Prostate gland (tissue), 2 donors: ENCODE measurements around the gene PPP1CB. TPM values are rescaled to one million over a fixed set of nuclear protein-coding genes. Genes with fewer than 3 reads are reported as not detected.
A peak's percentile ranks its signal among the peaks of the same experiment; 100 is the strongest.

ENCODE experiments used
- DNase-seq: peaks from one replicate; pipeline ENCODE4 v3.0.0-alpha.2; 2019; ENCODE audit warnings: low spot score
- H3K27ac ChIP-seq, 2 donors: fragments of 200-600 bp; sonication (generic); 2 replicates each; pipeline ENCODE4 v1.5.1; 2017 to 2019
- H3K27me3 ChIP-seq: fragments of 200-600 bp; sonication (generic); replicated peaks from 2 replicates; pipeline ENCODE4 v1.5.1; 2019; ENCODE audit not compliant: insufficient read depth
- H3K36me3 ChIP-seq, 2 donors: fragments of 200-600 bp; sonication (generic); 1 replicate in 1 of 2; 2 replicates in 1 of 2; pipeline versions ENCODE4 v1.5.1 to v1.8.1; 2017 to 2019
- H3K4me1 ChIP-seq: fragments of 200-600 bp; sonication (generic); replicated peaks from 2 replicates; pipeline ENCODE4 v1.5.1; 2019
- H3K4me3 ChIP-seq, 2 donors: fragments of 200-600 bp; sonication (generic); 2 replicates each; pipeline ENCODE4 v1.5.1; 2017 to 2019
- H3K9me3 ChIP-seq: fragments of 200-600 bp; sonication (generic); 2 replicates; pipeline ENCODE4 v1.5.1; 2017
- POLR2A ChIP-seq: fragments of 450-650 bp; IDR thresholded peaks from one replicate; pipeline ENCODE4 v1.6.1; 2016; ENCODE audit warnings: antibody characterized with exemption, mild to moderate bottlenecking
- POLR2AphosphoS5 ChIP-seq: sonication (generic); formaldehyde crosslinking; IDR thresholded peaks from one replicate; pipeline ENCODE4 v1.6.1; 2017; ENCODE audit warnings: antibody characterized with exemption
- WGBS: methylation state at CpG from one replicate; pipeline ENCODE4 v1.1.5; 2018; 5-methylcytosine and 5-hydroxymethylcytosine counted together
- intact Hi-C: fragments of 100-400 bp; cut with DNase I; formaldehyde crosslinking; loops from one replicate; pipeline ENCODE4 v1.14.2; 2022
- total RNA-seq, 2 donors: library from RNA; depleted of rRNA; stranded (reverse); fragments of >200 nt; gene quantifications; one replicate each; pipeline ENCODE4 v1.1.0, GENCODE V29; 2016
- TF ChIP-seq, protein P1 (sequence below), 4 experiments: fragments of 200-600 bp in 2 of 4; fragments of 450-650 bp in 2 of 4; sonication (generic) in 2 of 4; IDR thresholded peaks; 1 replicate in 3 of 4; 2 replicates in 1 of 4; pipeline ENCODE4 v1.5.1; 2016 to 2019; ENCODE audit warnings: antibody characterized with exemption in 4 of 4, mild to moderate bottlenecking in 2 of 4, moderate library complexity in 2 of 4

The PPP1CB gene
- total RNA-seq, 2 donors from 2014 or later: 177 to 260 TPM

DNA sequence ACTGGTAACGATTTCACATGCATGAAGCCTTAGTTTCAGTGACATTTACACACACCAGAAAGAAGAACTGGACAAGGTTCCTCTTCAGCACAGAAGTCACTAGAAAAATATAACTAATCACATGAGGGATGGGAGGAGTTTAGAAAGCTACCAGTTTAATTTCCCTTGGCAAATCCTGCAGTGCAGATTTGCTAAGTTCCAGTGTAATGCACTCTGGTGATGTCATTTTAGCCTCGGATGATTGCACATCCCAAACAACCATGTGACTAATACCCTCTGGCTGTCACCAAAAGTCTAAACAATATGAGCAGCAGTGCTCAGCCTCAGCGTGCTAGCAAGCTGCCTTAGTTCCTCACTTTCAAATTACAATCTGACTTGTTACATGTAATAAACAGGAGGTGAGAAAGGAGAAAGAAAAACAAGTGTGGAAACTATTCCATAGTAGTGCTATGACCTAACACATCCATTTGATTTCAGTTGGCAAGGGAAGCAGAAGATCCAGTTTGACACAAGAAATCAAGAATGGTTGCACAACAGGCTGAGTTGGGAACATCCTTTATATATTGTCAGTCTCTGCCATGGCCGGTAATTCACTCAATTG, 35.3 kb upstream of the PPP1CB start:
- peak; percentile 93 for DNase-seq
- WGBS: 14% methylated on average over 4 of the region's 4 CpGs
- peak; percentile 96 for TF ChIP-seq POLR2AphosphoS5
- TF ChIP-seq, protein P1, sequence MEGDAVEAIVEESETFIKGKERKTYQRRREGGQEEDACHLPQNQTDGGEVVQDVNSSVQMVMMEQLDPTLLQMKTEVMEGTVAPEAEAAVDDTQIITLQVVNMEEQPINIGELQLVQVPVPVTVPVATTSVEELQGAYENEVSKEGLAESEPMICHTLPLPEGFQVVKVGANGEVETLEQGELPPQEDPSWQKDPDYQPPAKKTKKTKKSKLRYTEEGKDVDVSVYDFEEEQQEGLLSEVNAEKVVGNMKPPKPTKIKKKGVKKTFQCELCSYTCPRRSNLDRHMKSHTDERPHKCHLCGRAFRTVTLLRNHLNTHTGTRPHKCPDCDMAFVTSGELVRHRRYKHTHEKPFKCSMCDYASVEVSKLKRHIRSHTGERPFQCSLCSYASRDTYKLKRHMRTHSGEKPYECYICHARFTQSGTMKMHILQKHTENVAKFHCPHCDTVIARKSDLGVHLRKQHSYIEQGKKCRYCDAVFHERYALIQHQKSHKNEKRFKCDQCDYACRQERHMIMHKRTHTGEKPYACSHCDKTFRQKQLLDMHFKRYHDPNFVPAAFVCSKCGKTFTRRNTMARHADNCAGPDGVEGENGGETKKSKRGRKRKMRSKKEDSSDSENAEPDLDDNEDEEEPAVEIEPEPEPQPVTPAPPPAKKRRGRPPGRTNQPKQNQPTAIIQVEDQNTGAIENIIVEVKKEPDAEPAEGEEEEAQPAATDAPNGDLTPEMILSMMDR (IDR thresholded peaks at IDR 0.05): no peak
- Histone ChIP-seq H3K36me3 (no peaks in the 10 kb centered on the region), H3K9me3 (no peaks in the 10 kb centered on the region), H3K27ac (peak overlapping the region; percentile 85 to 87), H3K4me1 (peaks cover 8% of the 10 kb centered on the region), H3K27me3 (no peaks in the 10 kb centered on the region), H3K4me3 (no peak overlapping the region)
- intact Hi-C loops: no loop called here

DNA sequence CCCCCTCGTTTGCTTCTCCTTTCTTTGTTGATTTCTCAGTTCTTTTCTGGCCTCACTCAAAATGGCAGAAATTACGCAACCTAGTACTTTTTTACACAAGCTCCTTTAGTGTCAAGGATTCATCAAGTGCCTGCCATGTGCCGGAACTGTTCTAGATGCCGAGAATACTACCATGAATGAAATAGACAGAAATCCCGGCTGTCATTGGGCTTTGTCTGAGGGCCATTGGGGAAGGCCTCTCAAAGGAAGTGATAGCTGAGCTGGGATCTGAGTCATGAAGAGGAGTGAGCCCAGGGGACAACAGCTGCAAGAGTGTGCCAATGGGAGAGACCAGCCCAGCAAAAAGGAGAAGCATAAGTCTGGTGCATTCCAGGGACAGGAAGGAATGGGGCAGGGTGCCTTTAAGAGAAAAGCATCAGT, 34.3 kb upstream of the PPP1CB start:
- 67% methylated on average over 5 of the region's 5 CpGs for WGBS
- Histone ChIP-seq H3K4me1 (peaks cover 8% of the 10 kb centered on the region), H3K9me3 (no peaks in the 10 kb centered on the region), H3K27ac (peak overlapping the region; percentile 85 to 87), H3K27me3 (no peaks in the 10 kb centered on the region), H3K36me3 (no peaks in the 10 kb centered on the region), H3K4me3 (no peak overlapping the region)
- no peak for TF ChIP-seq POLR2AphosphoS5
- TF ChIP-seq, protein P1 (IDR thresholded peaks at IDR 0.05): no peak
- no peak for TF ChIP-seq POLR2A
- intact Hi-C loops: no loop called here
- no peak for DNase-seq

DNA sequence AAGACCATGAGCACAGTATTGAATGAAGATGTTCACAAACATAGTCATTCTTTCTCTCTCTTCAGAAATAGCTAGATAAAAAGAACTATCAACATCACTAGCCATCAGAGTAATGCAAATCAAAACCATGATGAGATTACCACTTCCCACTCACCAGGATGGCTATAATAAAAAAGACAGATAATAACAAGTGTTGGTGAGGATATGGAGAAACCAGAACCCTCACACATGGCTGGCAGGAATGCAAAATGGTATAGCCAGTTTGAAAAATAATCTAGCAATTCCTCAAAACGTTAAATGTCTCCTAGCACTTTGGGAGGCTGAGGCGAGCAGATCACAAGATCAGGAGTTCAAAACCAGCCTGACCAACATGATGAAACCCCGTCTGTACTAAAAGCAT, 31.3 kb upstream of the PPP1CB start:
- TF ChIP-seq, protein P1 (IDR thresholded peaks at IDR 0.05): no peak
- Histone ChIP-seq H3K4me1 (peaks cover 8% of the 10 kb centered on the region), H3K4me3 (no peak overlapping the region), H3K27me3 (no peaks in the 10 kb centered on the region), H3K9me3 (no peaks in the 10 kb centered on the region), H3K36me3 (no peaks in the 10 kb centered on the region), H3K27ac (no peak overlapping the region)
- intact Hi-C loops: no loop called here
- DNase-seq: no peak
- WGBS: 89% methylated on average over 3 of the region's 3 CpGs

DNA sequence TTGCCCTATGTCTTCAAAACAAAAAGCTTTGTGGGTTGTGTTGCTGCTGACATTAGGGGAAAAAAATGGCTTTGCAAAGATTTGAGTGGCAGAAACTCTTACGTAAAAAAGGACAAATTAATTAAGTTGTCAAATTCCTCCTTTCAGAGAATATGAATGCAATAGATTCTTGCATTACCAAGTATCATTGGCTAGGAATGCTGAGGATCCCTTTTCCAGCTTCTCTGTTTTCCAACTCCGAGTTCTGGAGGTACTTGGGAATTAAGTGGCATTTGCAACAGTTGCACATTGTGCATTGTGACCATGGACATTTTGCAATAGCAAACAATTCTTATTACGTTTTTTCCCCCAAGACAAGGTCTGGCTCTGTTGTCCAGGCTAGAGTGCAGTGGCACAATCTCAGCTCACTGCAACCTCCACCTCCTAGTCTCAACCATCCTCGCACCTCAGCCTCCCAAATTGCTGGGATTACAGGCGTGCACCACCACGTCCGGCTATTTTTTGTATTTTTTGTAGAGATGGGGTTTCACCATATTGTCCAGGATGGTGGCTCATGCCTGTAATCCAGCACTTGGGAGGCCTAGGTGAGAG, 29.9 kb upstream of the PPP1CB start:
- Histone ChIP-seq H3K27me3 (no peaks in the 10 kb centered on the region), H3K4me3 (no peak overlapping the region), H3K4me1 (peaks cover 8% of the 10 kb centered on the region), H3K27ac (no peak overlapping the region), H3K9me3 (no peaks in the 10 kb centered on the region), H3K36me3 (no peaks in the 10 kb centered on the region)
- no peak for DNase-seq
- WGBS: 93% methylated on average over 7 of the region's 7 CpGs
- intact Hi-C loops: no loop called here
- no peak for TF ChIP-seq POLR2AphosphoS5
- TF ChIP-seq POLR2A: no peak
- TF ChIP-seq, protein P1 (IDR thresholded peaks at IDR 0.05): no peak
